ENCODE data around the gene CD44.

CD44 gene

GRCh38 chr11:35238882-35239281 is 99.9 kb downstream of the CD44 start:
- Histone ChIP-seq H3K9me3 (ENCODE audit: control insufficient read depth, low read length) (no peaks in the 10 kb centered on the region), H3K36me3 (ENCODE audit: control insufficient read depth, insufficient read depth, low read length) (no peaks in the 10 kb centered on the region), H3K4me3 (ENCODE audit: extremely low read depth, insufficient read depth, low read length, poor library complexity, severe bottlenecking) (no peak overlapping the region), H3K4me1 (ENCODE audit: control insufficient read depth, insufficient read depth, low read length, poor library complexity, severe bottlenecking) (no peaks in the 10 kb centered on the region), H3K27ac (ENCODE audit: low read depth, low read length, severe bottlenecking) (no peak overlapping the region)
- 78 to 88% methylated on average over 1 of the region's 1 CpG for WGBS, 2 experiments (ENCODE audit: insufficient coverage in 2 of 2)

GRCh38 chr11:35239471-35240075 is 100.6 kb downstream of the CD44 start:
- Histone ChIP-seq H3K27ac (ENCODE audit: low read depth, low read length, severe bottlenecking) (no peak overlapping the region), H3K9me3 (ENCODE audit: control insufficient read depth, low read length) (no peaks in the 10 kb centered on the region), H3K36me3 (ENCODE audit: control insufficient read depth, insufficient read depth, low read length) (no peaks in the 10 kb centered on the region), H3K4me1 (ENCODE audit: control insufficient read depth, insufficient read depth, low read length, poor library complexity, severe bottlenecking) (no peaks in the 10 kb centered on the region), H3K4me3 (ENCODE audit: extremely low read depth, insufficient read depth, low read length, poor library complexity, severe bottlenecking) (no peak overlapping the region)
- 83% methylated on average over 1 of the region's 4 CpGs; no CpG with 5 or more reads in 1 of the 2 experiments for WGBS, 2 experiments (ENCODE audit: insufficient coverage in 2 of 2)

- no peaks in the 10 kb centered on the region for H3K9me3 ChIP-seq (ENCODE audit: control insufficient read depth, low read length)
- no peaks in the 10 kb centered on the region for H3K4me1 ChIP-seq (ENCODE audit: control insufficient read depth, insufficient read depth, low read length, poor library complexity, severe bottlenecking)
- WGBS, 2 experiments (ENCODE audit: insufficient coverage in 2 of 2) = 80% methylated on average over 1 of the region's 1 CpG; no CpG with 5 or more reads in 1 of the 2 experiments
- no peak overlapping the region for H3K4me3 ChIP-seq (ENCODE audit: extremely low read depth, insufficient read depth, low read length, poor library complexity, severe bottlenecking)
- no peaks in the 10 kb centered on the region for H3K36me3 ChIP-seq (ENCODE audit: control insufficient read depth, insufficient read depth, low read length)
- no peak overlapping the region for H3K27ac ChIP-seq (ENCODE audit: low read depth, low read length, severe bottlenecking)
Observed at GRCh38 chr11:35241083-35241482, 102.1 kb downstream of the CD44 start.

- Histone ChIP-seq H3K36me3 (ENCODE audit: control insufficient read depth, insufficient read depth, low read length) (no peaks in the 10 kb centered on the region), H3K4me1 (ENCODE audit: control insufficient read depth, insufficient read depth, low read length, poor library complexity, severe bottlenecking) (no peaks in the 10 kb centered on the region), H3K27ac (ENCODE audit: low read depth, low read length, severe bottlenecking) (no peak overlapping the region), H3K9me3 (ENCODE audit: control insufficient read depth, low read length) (no peaks in the 10 kb centered on the region), H3K4me3 (ENCODE audit: extremely low read depth, insufficient read depth, low read length, poor library complexity, severe bottlenecking) (no peak overlapping the region)
- 86% methylated on average over 1 of the region's 1 CpG; no CpG with 5 or more reads in 1 of the 2 experiments for WGBS, 2 experiments (ENCODE audit: insufficient coverage in 2 of 2)
Observed at GRCh38 chr11:35241531-35241930, 102.6 kb downstream of the CD44 start.

GRCh38 chr11:35242412-35243242 is 103.7 kb downstream of the CD44 start:
- Histone ChIP-seq H3K27ac (ENCODE audit: low read depth, low read length, severe bottlenecking) (no peak overlapping the region), H3K4me1 (ENCODE audit: control insufficient read depth, insufficient read depth, low read length, poor library complexity, severe bottlenecking) (no peaks in the 10 kb centered on the region), H3K4me3 (ENCODE audit: extremely low read depth, insufficient read depth, low read length, poor library complexity, severe bottlenecking) (no peak overlapping the region), H3K36me3 (ENCODE audit: control insufficient read depth, insufficient read depth, low read length) (no peaks in the 10 kb centered on the region), H3K9me3 (ENCODE audit: control insufficient read depth, low read length) (no peaks in the 10 kb centered on the region)
- WGBS, 2 experiments (ENCODE audit: insufficient coverage in 2 of 2) = 83 to 100% methylated on average over 1 of the region's 3 CpGs

- H3K4me1 ChIP-seq (ENCODE audit: control insufficient read depth, insufficient read depth, low read length, poor library complexity, severe bottlenecking) = no peaks in the 10 kb centered on the region
- no peak overlapping the region for H3K27ac ChIP-seq (ENCODE audit: low read depth, low read length, severe bottlenecking)
- H3K4me3 ChIP-seq (ENCODE audit: extremely low read depth, insufficient read depth, low read length, poor library complexity, severe bottlenecking) = no peak overlapping the region
- H3K9me3 ChIP-seq (ENCODE audit: control insufficient read depth, low read length) = no peaks in the 10 kb centered on the region
- WGBS, 2 experiments (ENCODE audit: insufficient coverage in 2 of 2) = 100% methylated on average over 1 of the region's 2 CpGs; no CpG with 5 or more reads in 1 of the 2 experiments
- H3K36me3 ChIP-seq (ENCODE audit: control insufficient read depth, insufficient read depth, low read length) = no peaks in the 10 kb centered on the region
Observed at GRCh38 chr11:35243774-35244173, 104.8 kb downstream of the CD44 start.

GRCh38 chr11:35245056-35245455 is 106.1 kb downstream of the CD44 start:
- no peak overlapping the region for H3K27ac ChIP-seq (ENCODE audit: low read depth, low read length, severe bottlenecking)
- H3K4me3 ChIP-seq (ENCODE audit: extremely low read depth, insufficient read depth, low read length, poor library complexity, severe bottlenecking) = no peak overlapping the region
- no peaks in the 10 kb centered on the region for H3K4me1 ChIP-seq (ENCODE audit: control insufficient read depth, insufficient read depth, low read length, poor library complexity, severe bottlenecking)
- 91 to 93% methylated on average over 4 of the region's 4 CpGs for WGBS, 2 experiments (ENCODE audit: insufficient coverage in 2 of 2)
- H3K36me3 ChIP-seq (ENCODE audit: control insufficient read depth, insufficient read depth, low read length) = no peaks in the 10 kb centered on the region
- no peaks in the 10 kb centered on the region for H3K9me3 ChIP-seq (ENCODE audit: control insufficient read depth, low read length)

- no peak overlapping the region for H3K27ac ChIP-seq (ENCODE audit: low read depth, low read length, severe bottlenecking)
- no peak overlapping the region for H3K4me3 ChIP-seq (ENCODE audit: extremely low read depth, insufficient read depth, low read length, poor library complexity, severe bottlenecking)
- H3K9me3 ChIP-seq (ENCODE audit: control insufficient read depth, low read length) = no peaks in the 10 kb centered on the region
- no peaks in the 10 kb centered on the region for H3K36me3 ChIP-seq (ENCODE audit: control insufficient read depth, insufficient read depth, low read length)
- 80 to 100% methylated on average over 1 of the region's 1 CpG for WGBS, 2 experiments (ENCODE audit: insufficient coverage in 2 of 2)
- H3K4me1 ChIP-seq (ENCODE audit: control insufficient read depth, insufficient read depth, low read length, poor library complexity, severe bottlenecking) = no peaks in the 10 kb centered on the region
Observed at GRCh38 chr11:35245786-35246185, 106.8 kb downstream of the CD44 start.

- H3K4me3 ChIP-seq (ENCODE audit: extremely low read depth, insufficient read depth, low read length, poor library complexity, severe bottlenecking) = no peak overlapping the region
- peak overlapping the region; percentile 30 for H3K27ac ChIP-seq (ENCODE audit: low read depth, low read length, severe bottlenecking)
- no peaks in the 10 kb centered on the region for H3K36me3 ChIP-seq (ENCODE audit: control insufficient read depth, insufficient read depth, low read length)
- no peaks in the 10 kb centered on the region for H3K9me3 ChIP-seq (ENCODE audit: control insufficient read depth, low read length)
- no peaks in the 10 kb centered on the region for H3K4me1 ChIP-seq (ENCODE audit: control insufficient read depth, insufficient read depth, low read length, poor library complexity, severe bottlenecking)
- 42 to 51% methylated on average over 2 of the region's 2 CpGs for WGBS, 2 experiments (ENCODE audit: insufficient coverage in 2 of 2)
Observed at GRCh38 chr11:35246745-35247144, 107.8 kb downstream of the CD44 start.

GRCh38 chr11:35247428-35247827 is 108.5 kb downstream of the CD44 start:
- H3K4me3 ChIP-seq (ENCODE audit: extremely low read depth, insufficient read depth, low read length, poor library complexity, severe bottlenecking) = no peak overlapping the region

GRCh38 chr11:35247863-35248262 is 108.9 kb downstream of the CD44 start:
- H3K4me3 ChIP-seq (ENCODE audit: extremely low read depth, insufficient read depth, low read length, poor library complexity, severe bottlenecking) = no peak overlapping the region
- H3K27ac ChIP-seq (ENCODE audit: low read depth, low read length, severe bottlenecking) = no peak overlapping the region
- WGBS, 2 experiments (ENCODE audit: insufficient coverage in 2 of 2) = 90% methylated on average over 2 of the region's 3 CpGs; no CpG with 5 or more reads in 1 of the 2 experiments
- H3K36me3 ChIP-seq (ENCODE audit: control insufficient read depth, insufficient read depth, low read length) = no peaks in the 10 kb centered on the region
- no peaks in the 10 kb centered on the region for H3K9me3 ChIP-seq (ENCODE audit: control insufficient read depth, low read length)
- H3K4me1 ChIP-seq (ENCODE audit: control insufficient read depth, insufficient read depth, low read length, poor library complexity, severe bottlenecking) = no peaks in the 10 kb centered on the region

More at GRCh38 chr11:35247428-35247827, 108.5 kb downstream of the CD44 start:
- Histone ChIP-seq H3K36me3 (ENCODE audit: control insufficient read depth, insufficient read depth, low read length) (no peaks in the 10 kb centered on the region), H3K4me1 (ENCODE audit: control insufficient read depth, insufficient read depth, low read length, poor library complexity, severe bottlenecking) (no peaks in the 10 kb centered on the region), H3K9me3 (ENCODE audit: control insufficient read depth, low read length) (no peaks in the 10 kb centered on the region), H3K27ac (ENCODE audit: low read depth, low read length, severe bottlenecking) (no peak overlapping the region)
- 93 to 94% methylated on average over 2 to 3 of the region's 3 CpGs for WGBS, 2 experiments (ENCODE audit: insufficient coverage in 2 of 2)
